ENCODE results near the gene BCL2.
A peak's percentile ranks its signal among the peaks of the same experiment; 100 is the strongest.

BCL2 gene

GRCh38 chr18:63307551-63308200, 11.9 kb downstream of the BCL2 start:
- DNase-seq: peak; percentile 88

GRCh38 chr18:63306819-63307550, 12.6 kb downstream of the BCL2 start:
- DNase-seq: no peak

- DNase-seq: no peak
Measured at GRCh38 chr18:63306249-63306648, 13.3 kb downstream of the BCL2 start.

- no peak for DNase-seq
Measured at GRCh38 chr18:63303547-63303946, 16.0 kb downstream of the BCL2 start.

DNA sequence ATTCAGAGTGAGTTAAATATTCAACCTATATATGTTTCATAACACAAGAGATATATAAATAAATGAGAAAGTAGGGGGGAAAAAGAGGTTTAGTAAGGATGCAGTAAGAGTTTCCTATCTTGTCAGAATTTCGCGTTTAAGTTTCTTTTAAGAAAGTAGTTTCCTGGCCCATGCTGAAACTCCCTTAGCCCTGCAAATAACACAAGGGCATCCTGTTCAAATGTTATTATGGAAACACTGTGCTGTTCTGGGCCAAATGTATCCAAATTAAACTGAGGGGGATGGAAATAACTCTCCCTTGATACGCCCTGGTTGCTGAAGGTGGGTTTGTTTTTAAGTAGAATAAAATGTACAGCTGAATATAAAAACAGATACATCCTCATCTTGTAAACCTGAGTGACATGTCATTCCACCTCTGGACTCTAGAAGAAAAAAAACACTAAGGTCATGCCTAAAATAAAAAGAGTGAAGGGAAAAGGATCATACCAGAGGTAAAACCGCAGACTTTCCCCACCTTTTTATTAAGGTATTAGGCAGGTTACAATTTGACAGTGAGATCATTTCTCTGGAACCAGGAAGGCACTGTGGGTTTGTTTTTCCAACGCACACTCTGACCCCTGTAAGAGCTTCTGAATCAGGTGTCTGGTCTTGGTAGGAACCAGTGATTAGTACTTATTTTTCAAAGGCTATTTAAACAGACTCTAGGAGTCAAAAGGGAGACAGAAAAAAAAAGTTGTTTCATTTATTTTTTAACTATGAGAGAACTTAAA, 16.7 kb downstream of the BCL2 start:
- DNase-seq: no peak

GRCh38 chr18:63302220-63302619, 17.3 kb downstream of the BCL2 start:
- DNase-seq: no peak

- no peak for DNase-seq
Measured at GRCh38 chr18:63301434-63301833, 18.1 kb downstream of the BCL2 start.

DNA sequence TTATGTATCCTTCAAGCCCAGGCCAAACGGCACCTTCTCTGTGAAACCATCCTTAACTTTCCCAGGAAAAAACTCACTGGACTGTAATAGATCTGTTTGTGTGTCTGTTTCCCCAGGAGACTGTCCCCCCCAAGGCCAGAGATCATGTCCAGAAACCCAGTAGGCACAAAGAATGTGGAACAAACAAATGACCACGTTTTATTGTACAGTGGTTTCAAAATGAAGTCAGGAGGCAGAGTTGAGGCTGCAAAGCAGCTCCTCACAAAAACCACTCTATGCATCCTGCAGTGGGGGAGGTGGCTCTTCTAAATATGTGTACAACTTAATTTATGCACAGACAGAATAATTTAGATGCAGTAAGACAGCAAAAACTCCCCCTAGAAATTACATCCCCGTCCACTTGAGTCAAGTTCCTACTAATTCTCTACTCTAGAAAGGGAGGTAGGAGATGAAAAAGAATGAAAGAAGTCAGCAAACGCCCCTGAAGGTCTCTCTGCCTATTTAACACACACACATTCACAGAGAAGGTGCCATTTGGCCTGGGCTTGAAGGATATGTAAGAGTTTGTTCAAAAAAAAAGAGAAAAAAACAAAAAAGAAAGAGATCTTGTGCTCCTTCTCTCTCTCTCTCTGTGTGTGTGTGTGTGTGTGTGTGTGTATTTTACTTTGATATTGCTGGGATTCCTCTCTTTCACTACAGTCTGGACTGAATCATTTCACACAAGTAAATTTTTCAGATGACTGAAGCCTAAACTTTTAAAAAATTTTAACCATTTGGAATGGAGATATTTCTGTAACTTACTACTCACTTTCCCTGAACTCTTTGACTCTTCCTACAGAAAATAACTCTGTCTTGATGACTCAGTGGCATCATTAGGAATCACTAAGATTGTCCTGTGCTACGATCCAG, 19.5 kb downstream of the BCL2 start:
- DNase-seq: no peak

- no peak for DNase-seq
Measured at GRCh38 chr18:63298400-63299365, 20.9 kb downstream of the BCL2 start.

DNA sequence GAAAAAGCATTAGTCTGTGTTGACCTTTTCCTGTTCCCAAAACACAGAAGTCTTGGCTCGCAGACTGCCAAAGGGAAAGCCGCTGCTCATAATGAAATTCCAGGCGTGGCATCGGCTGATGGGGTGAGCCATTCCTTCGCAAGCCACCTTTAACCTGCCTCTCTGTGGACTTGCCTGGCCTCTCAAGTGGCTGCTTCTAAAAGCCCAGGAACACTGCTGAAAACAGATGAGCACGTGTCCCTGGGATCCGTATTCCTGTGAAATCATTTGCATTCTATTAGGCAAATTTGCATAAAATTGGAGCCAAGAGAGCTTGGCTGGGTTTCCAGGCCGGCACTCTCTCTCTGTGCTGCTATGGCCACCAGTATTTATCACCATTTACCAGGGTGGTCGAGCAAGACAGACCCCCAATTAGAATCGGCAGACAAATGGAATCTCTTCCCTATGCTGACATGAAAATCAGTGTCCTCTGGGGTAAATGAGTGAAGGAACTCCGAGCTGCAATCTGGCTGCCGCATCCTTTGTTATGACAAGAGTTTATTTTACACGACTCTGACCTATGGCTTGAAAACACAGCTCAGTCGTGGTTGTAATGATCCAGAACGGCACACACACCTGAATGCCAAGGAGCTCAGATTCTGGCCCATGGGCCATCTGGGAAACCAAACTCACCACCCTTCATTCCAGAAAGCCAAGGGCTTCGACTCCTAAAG, 21.7 kb downstream of the BCL2 start:
- DNase-seq: no peak

GRCh38 chr18:63293935-63294334, 25.6 kb downstream of the BCL2 start:
- DNase-seq: no peak

GRCh38 chr18:63292831-63293683, 26.5 kb downstream of the BCL2 start:
- DNase-seq: no peak

DNA sequence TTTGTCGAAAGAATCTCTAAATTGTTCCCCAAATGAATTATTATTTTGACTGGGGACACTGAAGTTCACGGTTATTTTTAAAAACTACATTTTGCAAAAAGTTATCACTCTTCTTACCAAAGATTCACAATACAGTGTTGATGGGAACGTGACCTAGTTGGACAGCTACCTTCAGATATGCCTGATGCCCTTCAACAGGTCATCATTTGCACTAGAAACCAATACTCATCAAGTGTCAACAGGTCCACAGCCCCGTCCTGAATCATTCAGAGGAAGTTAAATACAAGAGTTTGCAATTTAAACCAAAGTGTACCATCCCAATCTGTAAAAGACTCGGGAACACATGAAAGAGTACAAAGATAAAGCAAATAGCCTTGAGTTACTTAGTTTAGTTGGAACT, 28.3 kb downstream of the BCL2 start:
- no peak for DNase-seq

DNA sequence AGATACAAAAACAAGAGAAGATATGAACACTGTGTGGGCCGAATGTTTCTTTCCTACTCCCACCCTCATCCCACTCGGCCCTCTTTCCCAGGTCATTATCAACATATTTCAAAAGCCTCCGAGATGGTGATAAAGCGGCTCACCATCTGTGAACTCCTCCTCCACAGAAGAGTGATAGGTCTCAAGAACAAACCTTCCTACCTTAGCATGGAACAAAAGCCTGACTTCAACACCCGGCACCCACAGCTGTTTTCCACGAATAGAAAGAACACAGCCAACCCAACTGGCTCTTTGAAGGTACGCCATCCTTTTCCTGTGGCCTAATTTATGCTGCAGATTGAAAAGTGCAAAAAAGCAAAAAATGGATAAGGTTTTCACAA, 28.8 kb downstream of the BCL2 start:
- DNase-seq: no peak

- no peak for DNase-seq
Measured at GRCh38 chr18:63290166-63290820, 29.3 kb downstream of the BCL2 start.

DNA sequence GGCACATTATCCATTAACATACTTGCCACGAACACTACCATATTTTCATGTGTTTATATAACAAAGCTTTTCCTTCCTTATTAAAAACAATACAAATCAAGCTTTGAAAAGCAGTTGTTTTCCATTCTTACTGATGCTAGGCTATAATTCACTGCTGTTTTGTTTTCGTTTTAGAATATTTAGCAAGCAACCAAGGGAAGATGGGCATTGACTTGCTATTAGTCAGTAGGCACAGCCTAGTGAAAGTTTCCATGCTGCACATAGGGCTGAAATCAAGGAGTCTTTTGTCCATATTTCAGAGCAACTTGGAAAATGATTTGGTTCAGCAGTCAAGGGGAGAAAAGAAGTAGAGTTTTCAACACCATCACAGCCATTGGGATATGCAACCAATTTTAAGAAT, 31.3 kb downstream of the BCL2 start:
- no peak for DNase-seq

- DNase-seq: no peak
Measured at GRCh38 chr18:63287691-63288220, 31.8 kb downstream of the BCL2 start.

DNA sequence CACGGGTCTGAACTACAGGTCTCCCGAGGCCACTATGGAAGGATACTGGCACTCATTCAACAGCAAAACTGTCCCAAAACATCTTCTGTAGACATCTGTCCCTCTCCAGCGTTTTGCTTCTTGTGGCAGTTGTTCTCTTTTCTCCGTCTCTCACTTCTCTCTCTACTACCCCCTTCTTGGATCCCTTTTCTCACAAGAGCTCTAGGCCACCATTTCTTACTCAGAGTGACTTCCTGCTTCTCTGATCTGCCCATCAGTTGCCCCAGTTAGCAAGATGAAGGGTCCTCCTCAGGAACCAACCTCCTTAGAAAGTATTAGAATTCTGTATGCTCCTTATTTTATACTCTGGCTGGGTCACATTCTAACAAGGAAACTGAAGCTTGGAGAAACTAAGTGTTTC, 32.6 kb downstream of the BCL2 start:
- DNase-seq: peak; percentile 11
